Activated CD4-positive, alpha-beta T cell treated with anti-CD3 and anti-CD28 coated beads, Interleukin-2, Interleukin-6, amounts not matched to agents 100 ng/mL and 50 ng/mL, durations not matched to agents 16 hours and 8 hours (primary cell): ENCODE data around the gene CENATAC.
"Not testable (repeated sequence)": the region's sequence is repeated elsewhere in the genome, so short reads cannot be mapped to it uniquely, and the experiment has no call there.

ENCODE experiments used
- DNase-seq: peaks from one replicate; pipeline ENCODE4 v3.0.0-alpha.2; 2020

The CENATAC gene

GRCh38 chr11:119028346-119029068 lies 30.6 kb downstream of the CENATAC start:
- no peak for DNase-seq

DNA sequence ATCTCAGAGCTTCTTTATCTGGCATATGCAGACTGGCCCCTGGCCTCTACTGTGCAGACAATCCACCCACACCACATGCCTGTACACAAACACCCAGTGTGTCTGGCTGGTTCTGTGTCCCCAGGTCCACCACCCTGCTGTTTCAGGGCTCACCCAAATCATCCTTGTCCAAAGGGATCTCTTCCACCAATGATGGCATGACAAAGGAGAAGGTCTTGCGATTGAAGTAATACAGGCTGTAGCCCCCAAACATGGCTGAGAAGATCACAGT lies 31.1 kb downstream of the CENATAC start:
- no peak for DNase-seq

DNA sequence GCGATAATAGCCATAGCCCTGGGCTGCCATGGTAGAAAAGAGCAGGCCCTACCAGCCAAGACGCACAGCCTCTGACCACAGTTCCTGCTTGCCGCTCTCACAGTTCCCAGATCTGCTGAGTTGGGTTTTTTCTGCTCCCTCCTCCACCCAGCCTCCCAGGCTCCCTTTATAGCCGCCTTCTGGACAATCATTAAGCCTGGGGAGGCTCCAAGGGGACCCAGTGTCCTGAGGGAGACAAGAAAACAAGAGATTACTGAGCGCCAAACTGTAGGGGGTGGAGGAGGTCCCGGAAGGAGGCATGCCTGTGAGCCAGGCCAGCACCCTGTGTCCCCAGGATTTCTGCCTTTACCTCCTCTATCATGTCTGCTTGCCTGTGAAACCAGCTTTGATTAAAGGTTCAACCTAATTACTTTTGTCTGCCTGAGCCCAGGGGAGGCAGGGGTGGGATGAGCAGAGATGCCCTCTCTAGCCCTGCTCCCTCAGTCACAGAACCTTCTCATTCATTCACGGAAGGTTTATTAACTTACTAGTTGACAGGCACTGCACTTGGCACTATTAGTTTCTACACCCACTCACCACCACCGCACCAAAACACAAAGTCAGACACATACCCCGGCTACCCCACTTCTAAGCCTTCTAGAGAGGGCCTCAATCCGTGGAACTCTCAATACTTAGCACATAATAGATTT lies 31.5 kb downstream of the CENATAC start:
- DNase-seq = peak; percentile 37

DNA sequence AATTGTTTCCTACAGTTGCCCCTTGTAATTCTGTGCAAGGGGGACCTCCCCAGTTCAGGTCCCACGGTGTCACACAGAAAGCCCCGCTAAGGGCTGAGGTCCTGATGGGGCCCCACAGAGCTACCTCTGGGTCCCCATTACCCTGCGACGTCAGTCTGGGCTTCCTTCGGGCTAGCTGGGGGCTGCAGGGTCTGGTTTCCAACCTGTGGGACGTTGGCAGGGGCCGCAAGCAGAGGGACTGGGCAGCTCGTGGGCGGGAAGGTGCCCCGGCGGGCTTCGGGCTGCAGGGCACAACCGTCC lies 32.0 kb downstream of the CENATAC start:
- DNase-seq = no peak

- DNase-seq = peak; percentile 99
Measured at GRCh38 chr11:119030329-119031047, 32.5 kb downstream of the CENATAC start, which contains the start of gene SLC37A4. Gene SLC37A4, minus strand, starts transcription at chr11:119030877.

GRCh38 chr11:119031912-119032280 lies 34.0 kb downstream of the CENATAC start:
- no peak for DNase-seq

DNA sequence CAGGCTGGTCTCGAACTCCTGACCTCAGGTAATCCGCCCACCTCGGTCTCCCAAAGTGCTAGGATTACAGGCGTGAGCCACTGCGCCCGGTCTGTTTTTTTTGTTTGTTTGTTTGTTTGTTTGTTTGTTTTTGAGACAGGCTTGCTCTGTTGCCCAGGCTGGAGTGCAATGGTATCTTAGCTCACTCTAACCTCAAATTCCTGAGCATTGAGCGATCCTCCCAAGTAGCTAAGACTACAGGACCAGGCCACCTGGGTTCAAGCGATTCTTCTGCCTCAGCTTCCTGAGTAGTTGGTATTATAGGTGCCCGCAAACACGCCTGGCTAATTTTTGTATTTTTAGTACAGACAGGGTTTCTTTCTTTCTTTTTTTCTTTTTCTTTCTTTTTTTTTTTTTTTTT lies 35.5 kb downstream of the CENATAC start:
- DNase-seq = not testable (repeated sequence)

- no peak for DNase-seq
Measured at GRCh38 chr11:119034813-119035212, 36.9 kb downstream of the CENATAC start.

DNA sequence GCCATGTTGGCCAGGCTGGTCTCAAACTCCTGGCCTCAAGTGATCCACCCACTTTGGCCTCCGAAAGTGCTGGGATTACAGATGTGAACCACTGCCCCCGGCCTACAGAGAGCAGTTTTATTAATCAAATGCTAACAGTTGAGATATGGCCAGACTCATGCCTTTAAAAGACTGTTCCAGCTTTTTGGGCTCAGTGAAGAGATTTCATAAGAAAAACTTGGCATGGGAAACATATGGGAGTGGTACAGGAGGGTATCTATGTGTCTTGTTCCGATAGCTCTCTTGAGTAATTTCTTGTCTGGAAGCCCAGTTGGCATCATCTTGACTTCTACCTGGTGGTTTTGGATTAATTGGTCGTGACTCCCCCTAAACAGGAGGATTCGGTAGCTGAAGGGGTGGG lies 40.9 kb downstream of the CENATAC start:
- no peak for DNase-seq

- not testable (repeated sequence) for DNase-seq
Measured at GRCh38 chr11:119039471-119039870, 41.5 kb downstream of the CENATAC start.

DNA sequence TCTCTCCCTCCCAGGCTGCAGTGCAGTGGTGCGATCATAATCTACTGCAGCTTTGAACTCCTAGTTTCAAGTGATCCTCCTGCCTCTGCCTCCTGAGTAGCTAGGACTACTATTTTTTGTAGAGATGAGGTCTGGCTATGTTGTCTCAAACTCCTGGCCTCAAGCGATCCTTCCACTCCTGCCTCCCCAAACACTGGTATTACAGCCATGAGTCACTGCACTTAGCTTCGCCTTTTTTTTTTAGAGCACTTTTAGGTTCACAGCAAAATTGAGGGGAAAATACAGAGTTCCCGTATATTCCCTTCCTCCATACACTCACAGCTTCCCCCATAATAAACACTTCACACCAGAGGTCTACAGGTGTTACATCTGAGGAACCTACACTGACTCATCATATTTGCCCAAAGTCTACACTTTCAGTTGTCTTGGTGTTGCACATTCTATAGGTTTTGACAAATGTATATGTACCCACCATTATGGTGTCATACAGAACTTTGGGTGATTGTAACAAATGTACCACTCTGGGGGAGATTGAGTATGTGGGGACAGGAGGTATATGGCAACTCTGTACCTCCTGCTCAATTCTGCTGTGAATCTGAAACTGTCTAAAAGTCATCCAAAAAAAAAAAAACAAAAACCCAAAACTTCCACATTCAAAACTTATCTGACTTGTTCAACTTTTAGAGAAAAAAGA lies 44.0 kb downstream of the CENATAC start:
- no peak for DNase-seq

DNA sequence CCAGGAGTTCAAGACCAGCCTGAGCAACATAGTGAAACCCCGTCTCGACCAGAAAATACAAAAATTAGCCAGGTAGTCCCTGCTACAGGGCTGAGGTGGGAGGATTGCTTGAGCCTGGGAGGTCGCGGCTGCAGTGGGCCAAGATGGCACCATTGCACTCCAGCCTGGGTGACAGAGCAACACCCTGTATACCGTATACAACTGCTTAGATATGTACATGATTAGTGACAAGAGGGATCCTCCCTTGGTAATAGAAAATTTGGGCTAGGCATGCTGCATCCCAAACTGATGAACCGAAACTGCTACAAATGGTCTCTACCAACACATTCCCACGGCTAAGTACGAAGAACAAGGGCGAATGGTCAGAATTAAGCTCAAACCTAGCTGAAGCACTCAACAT lies 45.0 kb downstream of the CENATAC start:
- DNase-seq = no peak

DNA sequence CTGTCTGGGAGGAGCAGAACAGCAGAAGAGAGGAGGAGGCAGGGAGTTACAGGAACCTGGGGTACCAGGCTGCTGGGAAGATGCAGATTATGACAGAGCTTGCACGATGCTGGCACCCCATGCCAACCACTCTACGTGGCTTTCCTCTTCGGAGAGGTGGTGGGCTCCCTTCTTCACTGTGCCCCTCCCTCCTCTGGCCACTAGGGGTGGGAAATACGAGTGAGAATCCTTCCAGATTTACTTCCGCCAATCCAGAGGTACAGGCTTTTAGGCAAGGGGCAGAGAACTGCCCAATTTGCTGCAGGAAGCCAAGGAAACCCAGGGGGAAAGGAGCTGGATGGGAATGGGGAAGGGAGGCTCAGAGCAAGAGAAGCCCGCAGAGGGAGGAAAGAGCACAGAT lies 46.8 kb downstream of the CENATAC start:
- no peak for DNase-seq

DNA sequence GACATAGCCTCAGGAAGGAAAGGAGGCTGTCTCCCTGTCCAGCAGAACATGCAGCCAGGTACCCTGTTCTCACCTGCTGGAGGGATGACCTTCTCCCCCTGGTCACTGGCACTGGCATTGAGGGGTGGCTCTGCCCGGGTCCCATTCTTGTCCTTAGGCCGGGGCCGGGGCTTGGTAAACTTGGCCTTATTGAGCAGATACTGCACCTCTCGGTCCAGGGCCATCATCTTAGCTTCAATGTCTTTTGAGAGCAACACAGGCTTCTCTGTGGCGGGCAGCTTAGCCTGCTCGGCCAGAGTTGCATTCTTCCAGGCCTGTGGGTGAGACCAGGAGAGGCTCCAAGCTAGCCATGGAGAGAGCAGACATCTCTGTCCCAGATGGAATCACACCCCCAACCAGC lies 48.6 kb downstream of the CENATAC start:
- DNase-seq = no peak

- DNase-seq = peak; percentile 34
Measured at GRCh38 chr11:119047205-119047604, 49.3 kb downstream of the CENATAC start.

- no peak for DNase-seq
Measured at GRCh38 chr11:119048644-119049043, 50.7 kb downstream of the CENATAC start.

- DNase-seq = no peak
Measured at GRCh38 chr11:119049081-119049480, 51.1 kb downstream of the CENATAC start.

DNA sequence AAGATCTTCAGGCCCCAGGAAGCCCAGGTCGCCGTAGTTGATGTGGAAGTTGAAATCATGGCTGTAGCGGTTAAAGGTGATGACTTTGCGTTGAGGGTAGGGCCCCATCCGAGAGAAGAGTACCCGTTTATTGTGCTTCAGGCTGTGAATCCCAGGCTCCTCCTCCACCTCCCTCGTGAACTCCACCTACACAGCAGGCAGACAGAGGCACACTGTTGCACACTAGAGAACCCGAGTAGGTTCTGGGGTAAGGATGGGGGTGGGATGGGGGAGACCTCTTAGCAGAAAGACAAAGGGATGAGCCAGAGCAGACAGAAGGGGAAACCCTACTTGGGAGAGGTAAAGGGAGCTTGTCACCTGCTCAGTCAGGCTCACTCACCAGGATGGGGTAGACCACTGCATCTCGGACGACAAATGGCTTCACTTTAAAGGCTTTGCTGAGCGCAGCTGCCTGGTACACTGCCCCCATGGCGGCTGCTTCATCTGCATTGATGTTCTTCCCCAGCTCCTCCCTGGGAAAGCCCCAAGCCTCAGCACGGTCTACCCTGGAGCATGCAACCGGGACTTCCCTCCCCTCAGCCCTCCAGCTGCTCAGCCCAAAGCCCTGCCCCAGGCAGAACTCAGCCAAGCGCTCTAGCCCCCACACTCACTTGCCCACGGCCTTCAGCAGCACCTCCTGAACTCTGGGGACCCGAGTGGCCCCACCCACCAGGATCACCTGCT lies 53.7 kb downstream of the CENATAC start:
- DNase-seq = peak; percentile 31

DNA sequence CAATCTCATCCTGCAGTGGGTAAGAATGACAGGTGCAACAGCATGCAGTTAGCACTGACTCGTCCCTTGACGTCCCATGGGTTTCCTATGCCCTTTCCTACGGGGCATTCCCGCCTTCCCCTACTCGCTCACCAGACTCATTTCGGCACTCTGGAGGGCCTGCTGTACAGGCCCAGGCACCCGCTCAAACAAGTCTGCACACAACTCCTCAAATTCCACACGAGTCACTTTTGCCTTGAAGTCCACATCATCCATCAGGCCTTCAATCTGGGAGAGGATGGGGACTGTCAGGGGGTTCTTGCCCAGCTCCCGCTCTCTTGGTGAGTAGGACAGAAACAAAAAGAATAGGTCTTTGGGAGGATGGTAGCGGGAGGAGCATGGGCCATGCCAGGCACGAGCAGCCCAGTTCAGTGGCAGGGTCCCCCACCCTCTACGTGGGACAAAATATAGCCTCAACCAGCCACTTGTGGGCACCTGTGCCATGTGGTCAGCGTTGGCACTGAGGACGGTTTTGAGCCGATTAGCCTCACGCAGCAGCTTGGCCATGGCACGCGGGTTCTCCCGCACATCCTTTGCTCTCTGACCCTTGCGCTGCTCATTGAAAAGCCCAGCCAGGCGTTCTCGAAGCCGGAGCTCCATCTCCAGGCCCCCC lies 54.4 kb downstream of the CENATAC start:
- DNase-seq = no peak

DNA sequence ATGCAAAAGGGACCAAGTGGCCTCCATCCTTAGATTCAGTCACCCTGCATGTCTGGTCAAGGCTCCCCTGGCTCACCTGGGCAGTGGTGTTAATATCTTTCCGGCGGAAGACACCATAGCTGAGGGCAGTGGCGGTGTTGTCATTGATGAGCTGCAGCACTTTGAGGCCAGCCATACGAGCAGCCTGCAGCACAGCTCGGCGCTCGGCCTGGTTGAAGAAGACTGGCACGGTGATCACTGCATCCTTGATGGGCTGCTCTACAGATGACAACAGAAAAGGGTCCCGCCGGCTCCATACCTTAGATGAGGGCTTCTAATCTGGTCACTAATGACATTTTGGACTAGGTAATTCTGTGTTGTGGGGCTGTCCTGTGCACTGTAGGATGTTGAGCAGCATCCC lies 56.5 kb downstream of the CENATAC start:
- DNase-seq = no peak

DNA sequence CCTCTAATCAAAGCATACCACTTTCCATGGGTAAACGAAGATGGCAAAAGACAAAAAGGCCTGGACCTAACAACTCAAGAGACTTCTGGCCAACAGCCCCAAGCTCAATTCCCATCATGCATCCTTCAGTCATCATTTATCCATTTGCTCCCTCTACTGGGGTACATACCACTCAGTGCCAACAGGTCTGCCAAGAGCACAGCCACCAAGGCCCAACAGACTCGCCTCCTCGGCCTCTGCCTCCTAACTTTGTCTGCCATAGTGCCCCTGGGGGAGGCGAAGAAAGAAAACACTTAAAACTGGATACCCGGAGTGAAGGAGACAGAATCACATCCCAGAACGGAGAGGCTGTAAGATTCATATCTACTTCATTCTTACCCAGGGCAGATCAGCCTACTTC lies 58.0 kb downstream of the CENATAC start:
- peak; percentile 45 for DNase-seq

GRCh38 chr11:119056421-119056999 lies 58.6 kb downstream of the CENATAC start:
- peak; percentile 39 for DNase-seq
